GM12878 (cell line): ENCODE measurements around the gene DTX4. TPM values are rescaled to one million over a fixed set of nuclear protein-coding genes. Genes with fewer than 3 reads are reported as not detected.
A peak's percentile ranks its signal among the peaks of the same experiment; 100 is the strongest.

Experiments used
- ATF2 ChIP-seq: IDR thresholded peaks from 2 replicates; pipeline ENCODE4 v1.6.1; 2012; ENCODE audit warnings: low read length, inconsistent platforms
- BACH1 ChIP-seq: fragments of 450-650 bp; IDR thresholded peaks from 2 replicates; pipeline ENCODE4 v1.6.1; 2017; ENCODE audit warnings: mild to moderate bottlenecking, borderline replicate concordance
- BHLHE40 ChIP-seq, 2 experiments: fragments of 450-650 bp in 1 of 2; IDR thresholded peaks; 2 replicates each; pipeline ENCODE4 v1.6.1; 2011 to 2017; ENCODE audit warnings: low read depth in 2 of 2, borderline replicate concordance in 1 of 2, improper control_type of control experiment in 1 of 2, low read length in 1 of 2, mild to moderate bottlenecking in 1 of 2
- EP300 ChIP-seq, 2 experiments: fragments of 150-350 bp in 1 of 2; IDR thresholded peaks; 2 replicates each; pipeline ENCODE4 v1.6.1; 2011 to 2012; ENCODE audit warnings: low read depth in 2 of 2, low read length in 2 of 2, borderline replicate concordance in 1 of 2, improper control_type of control experiment in 1 of 2, inconsistent platforms in 1 of 2; ENCODE audit not compliant: control insufficient read depth in 1 of 2
- IRF4 ChIP-seq: IDR thresholded peaks from 2 replicates; pipeline ENCODE4 v1.6.1; 2011; ENCODE audit warnings: low read depth, low read length
- JUNB ChIP-seq: IDR thresholded peaks from 2 replicates; pipeline ENCODE4 v1.6.1; 2016; ENCODE audit warnings: antibody characterized with exemption, mild to moderate bottlenecking
- JUND ChIP-seq: IDR thresholded peaks from 2 replicates; pipeline ENCODE4 v1.6.1; 2012; ENCODE audit warnings: low read depth, mild to moderate bottlenecking, low read length, improper control_type of control experiment, moderate library complexity
- KAT2A ChIP-seq: conservative IDR thresholded peaks from 2 replicates; pipeline ENCODE4 v1.6.1; 2011; ENCODE audit warnings: low read depth, low read length; ENCODE audit not compliant: control insufficient read depth
- MTA3 ChIP-seq: IDR thresholded peaks from 2 replicates; pipeline ENCODE4 v1.6.1; 2012; ENCODE audit warnings: low read length, inconsistent platforms, borderline replicate concordance
- MYC ChIP-seq: IDR thresholded peaks from 2 replicates; pipeline ENCODE4 v1.6.1; 2011; ENCODE audit warnings: mild to moderate bottlenecking, low read length, moderate library complexity, inconsistent platforms; ENCODE audit not compliant: insufficient read depth, insufficient replicate concordance, insufficient read length, severe bottlenecking
- NFYB ChIP-seq: IDR thresholded peaks from 2 replicates; pipeline ENCODE4 v1.6.1; 2011; ENCODE audit warnings: low read depth, mild to moderate bottlenecking, low read length, improper control_type of control experiment, moderate library complexity; ENCODE audit not compliant: insufficient read depth
- RB1 ChIP-seq: fragments of 450-650 bp; formaldehyde crosslinking; IDR thresholded peaks from 2 replicates; pipeline ENCODE4 v1.6.1; 2017; ENCODE audit warnings: mild to moderate bottlenecking, borderline replicate concordance
- SIN3A ChIP-seq: IDR thresholded peaks from 2 replicates; pipeline ENCODE4 v1.6.1; 2012; ENCODE audit warnings: low read depth, low read length, improper control_type of control experiment
- TCF3 ChIP-seq: IDR thresholded peaks from 2 replicates; pipeline ENCODE4 v1.6.1; 2012; ENCODE audit warnings: low read depth, mild to moderate bottlenecking, low read length, borderline replicate concordance; ENCODE audit not compliant: insufficient read depth
- YBX1 ChIP-seq: fragments of 450-650 bp; IDR thresholded peaks from 2 replicates; pipeline ENCODE4 v1.6.1; 2016; ENCODE audit warnings: antibody characterized with exemption
- YY1 ChIP-seq: IDR thresholded peaks from 2 replicates; pipeline ENCODE4 v1.6.1; 2011; ENCODE audit warnings: low read depth, mild to moderate bottlenecking, low read length
- polyA plus RNA-seq, 11 experiments: library from polyadenylated mRNA; depleted of rRNA in 4 of 11; unstranded in 6 of 11; stranded (reverse) in 5 of 11; fragments of >200 nt; fragmentation: Nextera tagmentation in 4 of 11; fragmentation: Illumina TruSeq in 1 of 11; extraction: Ambion mirVana in 4 of 11; extraction: Trizol in 1 of 11; gene quantifications; 1 replicate in 1 of 11; 2 replicates in 10 of 11; pipeline versions ENCODE4 v1.2.1 to v1.2.3, GENCODE V29; 2011 to 2016; ENCODE audit warnings: inconsistent platforms in 2 of 11, missing spikeins in 2 of 11, low read depth in 1 of 11
- total RNA-seq, 4 experiments: library from RNA; depleted of rRNA in 3 of 4; stranded (reverse); fragments of >200 nt in 3 of 4; fragmentation: Illumina TruSeq in 1 of 4; extraction: Trizol in 1 of 4; gene quantifications; 2 replicates each; pipeline versions ENCODE4 v1.2.1 to v1.2.3, GENCODE V29; 2013 to 2021

Gene DTX4
- total and polyA plus RNA-seq, 10 of the 15 experiments (the other 5 are each of a cell fraction or from before 2014, with no cell fraction given) = 3.8 to 25.8 (median 10.5) TPM

- TF ChIP-seq IRF4 = peak; percentile 71; the same call in 1 of the 2 replicates
- 0 out of 2 replicates have a peak, but pooled peaks have one; percentile 12 for TF ChIP-seq TCF3
- peak in 1 of 2 experiments; percentile 68; a peak in 1 of 4 replicates for TF ChIP-seq EP300 (IDR thresholded peaks at IDR 0.05; ENCODE audit: borderline replicate concordance in 1 of 2, control insufficient read depth in 1 of 2, low read depth in 2 of 2, low read length in 2 of 2)
- TF ChIP-seq RB1 = no peak
- TF ChIP-seq YY1 = 0 out of 2 replicates have a peak, but pooled peaks have one; percentile 44
- peak in 1 of 2 experiments; percentile 7; a peak in 1 of 4 replicates for TF ChIP-seq BHLHE40 (IDR thresholded peaks at IDR 0.05; ENCODE audit: borderline replicate concordance in 1 of 2, low read depth in 2 of 2, low read length in 1 of 2)
- TF ChIP-seq YBX1 = no peak
- no peak for TF ChIP-seq MYC
- no peak for TF ChIP-seq NFYB
- 0 out of 2 replicates have a peak, but pooled peaks have one; percentile 51 for TF ChIP-seq ATF2
- TF ChIP-seq BACH1 = no peak
- no peak for TF ChIP-seq KAT2A
- TF ChIP-seq JUND = no peak
- TF ChIP-seq SIN3A = 0 out of 2 replicates have a peak, but pooled peaks have one; percentile 35
- TF ChIP-seq MTA3 = 0 out of 2 replicates have a peak, but pooled peaks have one; percentile 4
- TF ChIP-seq JUNB = peak; percentile 54
These were observed 19.5 kb upstream of the DTX4 start (continued) for GRCh38 chr11:59152312-59152951.
